GM20000 (cell line): ENCODE data around the gene CDH8.

Experiments used
- DNase-seq: peaks from one replicate; pipeline ENCODE4 v3.0.0; 2012; ENCODE audit warnings: low spot score
- TF ChIP-seq, protein P1 (sequence below): IDR thresholded peaks from 2 replicates; pipeline ENCODE4 v1.5.1; 2012; ENCODE audit warnings: mild to moderate bottlenecking, control low read depth; ENCODE audit errors: extremely low read depth, missing control alignments

CDH8 gene

DNA sequence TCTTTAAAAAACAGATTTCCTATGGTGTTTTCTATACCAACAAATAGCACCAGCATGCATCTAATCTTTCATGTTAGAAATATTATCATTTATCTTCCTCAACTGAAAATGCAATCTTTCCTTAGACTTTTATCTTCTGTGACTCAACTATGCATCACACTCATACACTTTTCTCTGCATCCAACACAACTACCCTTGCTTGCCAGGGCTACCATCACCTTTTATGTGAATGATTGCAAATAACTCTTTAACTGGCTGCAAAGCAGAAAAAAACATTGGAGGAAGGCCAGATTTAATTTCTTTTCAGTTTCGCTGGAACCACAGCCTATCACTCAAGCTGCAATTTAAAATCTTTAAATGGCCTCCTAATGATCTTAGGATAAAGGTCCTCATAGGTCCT, 212.9 kb downstream of the CDH8 start:
- DNase-seq = no peak
- TF ChIP-seq, protein P1, sequence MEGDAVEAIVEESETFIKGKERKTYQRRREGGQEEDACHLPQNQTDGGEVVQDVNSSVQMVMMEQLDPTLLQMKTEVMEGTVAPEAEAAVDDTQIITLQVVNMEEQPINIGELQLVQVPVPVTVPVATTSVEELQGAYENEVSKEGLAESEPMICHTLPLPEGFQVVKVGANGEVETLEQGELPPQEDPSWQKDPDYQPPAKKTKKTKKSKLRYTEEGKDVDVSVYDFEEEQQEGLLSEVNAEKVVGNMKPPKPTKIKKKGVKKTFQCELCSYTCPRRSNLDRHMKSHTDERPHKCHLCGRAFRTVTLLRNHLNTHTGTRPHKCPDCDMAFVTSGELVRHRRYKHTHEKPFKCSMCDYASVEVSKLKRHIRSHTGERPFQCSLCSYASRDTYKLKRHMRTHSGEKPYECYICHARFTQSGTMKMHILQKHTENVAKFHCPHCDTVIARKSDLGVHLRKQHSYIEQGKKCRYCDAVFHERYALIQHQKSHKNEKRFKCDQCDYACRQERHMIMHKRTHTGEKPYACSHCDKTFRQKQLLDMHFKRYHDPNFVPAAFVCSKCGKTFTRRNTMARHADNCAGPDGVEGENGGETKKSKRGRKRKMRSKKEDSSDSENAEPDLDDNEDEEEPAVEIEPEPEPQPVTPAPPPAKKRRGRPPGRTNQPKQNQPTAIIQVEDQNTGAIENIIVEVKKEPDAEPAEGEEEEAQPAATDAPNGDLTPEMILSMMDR = no peak

- TF ChIP-seq, protein P1 = no peak
- DNase-seq = no peak
Observed at GRCh38 chr16:61820820-61821219, 215.4 kb downstream of the CDH8 start.

DNA sequence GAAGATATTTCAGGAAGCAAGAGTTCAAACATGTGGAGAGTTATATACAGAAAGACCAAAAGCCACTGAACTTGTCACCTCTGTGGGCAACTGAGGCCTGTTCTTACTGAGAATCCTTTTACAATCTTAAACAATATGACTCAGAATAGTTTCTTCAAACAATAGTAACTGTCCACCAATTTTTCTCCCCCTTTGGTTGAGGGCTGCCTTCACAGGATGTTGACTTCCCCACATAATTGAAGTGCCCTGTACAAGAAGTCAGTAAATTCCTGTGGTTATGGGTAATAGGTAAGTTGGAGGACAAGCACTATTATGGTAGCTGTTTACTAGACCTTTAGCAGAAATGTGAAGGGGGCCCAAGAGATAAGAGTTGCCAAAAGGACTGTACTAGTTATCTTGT, 215.8 kb downstream of the CDH8 start:
- DNase-seq = no peak
- TF ChIP-seq, protein P1 = no peak

DNA sequence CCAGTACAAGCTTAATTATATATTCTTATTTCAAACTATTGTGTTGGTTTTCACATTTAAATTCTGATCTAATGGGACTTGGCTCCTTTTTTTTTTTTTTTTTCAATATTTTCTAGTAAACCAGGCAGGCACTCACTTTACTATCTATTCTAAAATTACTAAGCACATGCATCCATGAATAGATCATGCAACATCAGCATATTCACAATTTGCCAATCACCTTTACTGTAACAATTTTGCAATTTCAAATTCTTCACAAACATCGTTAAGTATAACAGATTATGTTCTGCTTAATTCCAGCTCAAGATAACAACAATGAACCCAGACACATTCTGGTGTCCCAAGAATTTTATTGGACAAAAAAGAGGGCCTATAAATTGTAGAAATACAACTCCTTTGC, 217.4 kb downstream of the CDH8 start:
- DNase-seq = no peak
- TF ChIP-seq, protein P1 = no peak

GRCh38 chr16:61817583-61818278, 218.5 kb downstream of the CDH8 start:
- no peak for DNase-seq
- TF ChIP-seq, protein P1 = no peak

DNA sequence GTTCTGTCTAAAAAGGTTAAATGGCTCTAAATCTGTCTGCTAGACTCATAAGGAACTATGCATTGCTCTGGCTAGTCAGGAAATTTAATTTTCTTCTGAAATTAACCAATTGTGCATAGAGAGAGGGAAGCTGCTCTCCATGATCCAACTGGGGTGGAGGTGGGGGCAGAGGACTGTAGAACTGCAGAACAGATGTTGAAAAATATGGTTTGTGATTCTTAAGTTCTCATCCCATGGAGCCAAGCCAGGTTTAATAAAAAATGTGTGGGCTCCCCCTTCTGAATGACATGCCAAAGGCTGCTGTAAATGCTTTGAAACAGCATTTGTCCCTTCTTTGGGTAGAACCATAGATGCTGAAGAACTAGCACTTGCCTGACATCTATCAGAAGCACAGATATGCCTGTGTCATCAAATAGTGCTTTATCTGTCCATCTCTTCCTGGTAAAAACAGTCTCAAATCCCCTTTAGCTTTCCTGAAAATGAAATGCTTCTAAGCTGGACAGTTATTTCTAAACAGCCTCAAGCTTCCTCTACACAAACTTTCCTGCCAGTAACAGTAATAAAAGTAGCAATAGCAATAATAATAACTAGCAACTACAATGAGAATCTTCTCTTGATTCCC, 221.4 kb downstream of the CDH8 start:
- TF ChIP-seq, protein P1 = no peak
- no peak for DNase-seq

GRCh38 chr16:61813339-61813738, 222.9 kb downstream of the CDH8 start:
- TF ChIP-seq, protein P1 = no peak
- no peak for DNase-seq
